Tibial nerve (tissue), 4 donors: Measurements from ENCODE around the gene SMYD3. TPM values are rescaled to one million over a fixed set of nuclear protein-coding genes. Genes with fewer than 3 reads are reported as not detected.
"Not testable (repeated sequence)": the region's sequence is repeated elsewhere in the genome, so short reads cannot be mapped to it uniquely, and the experiment has no call there.

Experiments
- DNase-seq, 2 donors: peaks; one replicate each; pipeline ENCODE4 v3.0.0-alpha.2; 2019; ENCODE audit warnings: low spot score in 2 of 2
- H3K27ac ChIP-seq, 4 donors: fragments of 200-600 bp; sonication (generic) in 3 of 4; one replicate each; pipeline ENCODE4 v1.5.1; 2017 to 2019; ENCODE audit warnings: mild to moderate bottlenecking in 1 of 4
- H3K27me3 ChIP-seq, 2 donors: fragments of 200-600 bp; sonication (generic) in 1 of 2; one replicate each; pipeline versions ENCODE4 v1.5.1 to v1.6.0; 2017 to 2019
- H3K36me3 ChIP-seq, 3 donors: fragments of 200-600 bp; sonication (generic); one replicate each; pipeline ENCODE4 v1.5.1; 2018 to 2019
- H3K4me1 ChIP-seq, 4 donors: fragments of 200-600 bp; sonication (generic) in 3 of 4; one replicate each; pipeline ENCODE4 v1.5.1; 2017 to 2019
- H3K4me3 ChIP-seq, 4 donors: fragments of 200-600 bp; sonication (generic) in 3 of 4; one replicate each; pipeline ENCODE4 v1.5.1; 2017 to 2019; ENCODE audit warnings: mild to moderate bottlenecking in 1 of 4, moderate library complexity in 1 of 4
- H3K9me3 ChIP-seq, 4 donors: fragments of 200-600 bp; sonication (generic) in 3 of 4; one replicate each; pipeline ENCODE4 v1.5.1; 2017 to 2019
- EP300 ChIP-seq, 2 donors: sonication (generic); formaldehyde crosslinking; IDR thresholded peaks; one replicate each; pipeline ENCODE4 v1.6.1; 2017; ENCODE audit warnings: antibody characterized with exemption in 2 of 2, mild to moderate bottlenecking in 1 of 2
- POLR2A ChIP-seq, 2 donors: fragments of 450-650 bp; IDR thresholded peaks; one replicate each; pipeline ENCODE4 v1.6.1; 2017; ENCODE audit warnings: antibody characterized with exemption in 2 of 2, mild to moderate bottlenecking in 2 of 2, moderate library complexity in 2 of 2
- WGBS, 2 donors: methylation state at CpG; one replicate each; pipeline ENCODE4 v1.1.5; 2018; 5-methylcytosine and 5-hydroxymethylcytosine counted together
- total RNA-seq, 4 donors: library from RNA; depleted of rRNA; stranded (reverse); fragments of >200 nt; gene quantifications; one replicate each; pipeline ENCODE4 v1.1.0, GENCODE V29; 2016
- TF ChIP-seq, protein P1 (sequence below), 5 experiments: fragments of 200-600 bp in 3 of 5; fragments of 450-650 bp in 2 of 5; sonication (generic) in 3 of 5; IDR thresholded peaks; one replicate each; pipeline ENCODE4 v1.5.1; 2016 to 2019; ENCODE audit warnings: antibody characterized with exemption in 5 of 5, mild to moderate bottlenecking in 3 of 5, moderate library complexity in 2 of 5

Gene SMYD3
- total RNA-seq, 4 donors from 2014 or later = 22.2 to 30.3 (median 27.0) TPM

DNA sequence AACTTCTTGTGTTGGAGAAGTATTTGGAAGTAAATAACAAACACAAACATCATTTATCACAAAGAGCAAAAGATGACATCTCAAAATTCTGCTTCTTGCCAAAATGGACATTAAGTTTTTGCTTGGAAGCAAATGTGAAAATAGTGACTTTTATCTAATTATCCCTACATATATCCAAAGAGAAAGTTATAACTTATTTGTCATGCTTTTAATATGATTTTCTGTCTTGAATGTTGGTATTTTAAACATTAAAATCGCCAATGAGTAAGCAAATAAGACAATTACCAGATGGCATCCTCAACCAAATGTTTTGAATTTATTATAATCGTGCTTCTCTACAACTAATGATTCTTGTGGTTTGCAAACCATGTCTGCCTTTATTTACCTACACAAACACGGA lies 758.0 kb downstream of the SMYD3 start:
- no peaks in the 10 kb centered on the region for H3K27me3 ChIP-seq
- H3K9me3 ChIP-seq = peaks cover 0 to 69% (median 5%) of the 10 kb centered on the region in 4 donors
- 85 to 90% methylated on average over 3 of the region's 3 CpGs for WGBS, 2 donors
- H3K36me3 ChIP-seq = peaks cover 0 to 40% (median 0%) of the 10 kb centered on the region in 3 donors
- no peak overlapping the region for H3K4me3 ChIP-seq
- no peak for DNase-seq
- TF ChIP-seq, protein P1, sequence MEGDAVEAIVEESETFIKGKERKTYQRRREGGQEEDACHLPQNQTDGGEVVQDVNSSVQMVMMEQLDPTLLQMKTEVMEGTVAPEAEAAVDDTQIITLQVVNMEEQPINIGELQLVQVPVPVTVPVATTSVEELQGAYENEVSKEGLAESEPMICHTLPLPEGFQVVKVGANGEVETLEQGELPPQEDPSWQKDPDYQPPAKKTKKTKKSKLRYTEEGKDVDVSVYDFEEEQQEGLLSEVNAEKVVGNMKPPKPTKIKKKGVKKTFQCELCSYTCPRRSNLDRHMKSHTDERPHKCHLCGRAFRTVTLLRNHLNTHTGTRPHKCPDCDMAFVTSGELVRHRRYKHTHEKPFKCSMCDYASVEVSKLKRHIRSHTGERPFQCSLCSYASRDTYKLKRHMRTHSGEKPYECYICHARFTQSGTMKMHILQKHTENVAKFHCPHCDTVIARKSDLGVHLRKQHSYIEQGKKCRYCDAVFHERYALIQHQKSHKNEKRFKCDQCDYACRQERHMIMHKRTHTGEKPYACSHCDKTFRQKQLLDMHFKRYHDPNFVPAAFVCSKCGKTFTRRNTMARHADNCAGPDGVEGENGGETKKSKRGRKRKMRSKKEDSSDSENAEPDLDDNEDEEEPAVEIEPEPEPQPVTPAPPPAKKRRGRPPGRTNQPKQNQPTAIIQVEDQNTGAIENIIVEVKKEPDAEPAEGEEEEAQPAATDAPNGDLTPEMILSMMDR (IDR thresholded peaks at IDR 0.05) = no peak
- TF ChIP-seq EP300 (IDR thresholded peaks at IDR 0.05) (no peak), POLR2A (IDR thresholded peaks at IDR 0.05) (no peak)
- no peak overlapping the region for H3K27ac ChIP-seq
- H3K4me1 ChIP-seq = no peaks in the 10 kb centered on the region

DNA sequence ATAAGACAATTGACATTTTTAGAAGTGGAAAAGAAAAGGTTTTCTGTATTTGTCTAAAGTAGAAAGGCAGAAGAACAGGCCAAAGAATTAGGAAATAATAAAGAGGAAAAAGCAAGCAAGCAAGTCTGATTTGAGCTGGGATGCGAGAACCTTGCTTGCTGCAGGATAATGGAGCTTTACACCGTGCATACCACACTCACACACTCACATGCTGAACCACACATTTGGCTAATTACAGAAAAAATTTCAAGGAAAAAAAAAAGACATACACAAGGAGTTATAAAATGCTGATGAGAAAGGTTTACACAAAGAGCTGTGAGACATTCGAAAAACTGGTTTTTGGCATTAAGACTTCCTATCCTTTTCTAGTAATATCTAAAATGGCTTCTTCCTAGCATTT lies 758.4 kb downstream of the SMYD3 start:
- H3K36me3 ChIP-seq = peaks cover 0 to 40% (median 0%) of the 10 kb centered on the region in 3 donors
- H3K4me1 ChIP-seq = no peaks in the 10 kb centered on the region
- H3K27me3 ChIP-seq = no peaks in the 10 kb centered on the region
- peaks cover 0 to 69% (median 5%) of the 10 kb centered on the region in 4 donors for H3K9me3 ChIP-seq
- 85 to 90% methylated on average over 3 of the region's 3 CpGs for WGBS, 2 donors
- H3K27ac ChIP-seq = no peak overlapping the region
- DNase-seq = no peak
- TF ChIP-seq POLR2A (IDR thresholded peaks at IDR 0.05) (no peak), EP300 (IDR thresholded peaks at IDR 0.05) (no peak)
- TF ChIP-seq, protein P1 (IDR thresholded peaks at IDR 0.05) = no peak
- H3K4me3 ChIP-seq = no peak overlapping the region

DNA sequence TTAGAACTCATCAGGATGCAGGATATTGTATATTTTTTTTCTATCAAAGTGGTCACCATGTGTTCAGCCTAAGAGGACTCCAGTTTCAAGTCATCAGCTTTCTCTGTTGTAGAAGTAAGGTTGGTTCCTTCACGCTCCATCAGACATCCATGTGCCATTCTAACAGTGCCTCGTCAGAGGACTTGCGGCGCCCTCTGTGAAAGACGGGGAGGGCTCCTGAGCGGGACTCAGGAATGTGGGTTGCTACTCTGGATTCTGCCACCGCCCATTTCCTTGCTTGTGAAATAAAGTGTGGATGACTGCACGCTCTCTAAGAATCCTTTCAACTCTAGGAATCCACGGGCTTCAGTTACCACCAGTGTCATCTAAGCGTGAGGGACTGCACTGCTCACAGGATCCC lies 758.8 kb downstream of the SMYD3 start:
- H3K4me1 ChIP-seq = no peaks in the 10 kb centered on the region
- TF ChIP-seq, protein P1 (IDR thresholded peaks at IDR 0.05) = no peak
- TF ChIP-seq EP300 (IDR thresholded peaks at IDR 0.05) = no peak
- TF ChIP-seq POLR2A (IDR thresholded peaks at IDR 0.05) = no peak

DNA sequence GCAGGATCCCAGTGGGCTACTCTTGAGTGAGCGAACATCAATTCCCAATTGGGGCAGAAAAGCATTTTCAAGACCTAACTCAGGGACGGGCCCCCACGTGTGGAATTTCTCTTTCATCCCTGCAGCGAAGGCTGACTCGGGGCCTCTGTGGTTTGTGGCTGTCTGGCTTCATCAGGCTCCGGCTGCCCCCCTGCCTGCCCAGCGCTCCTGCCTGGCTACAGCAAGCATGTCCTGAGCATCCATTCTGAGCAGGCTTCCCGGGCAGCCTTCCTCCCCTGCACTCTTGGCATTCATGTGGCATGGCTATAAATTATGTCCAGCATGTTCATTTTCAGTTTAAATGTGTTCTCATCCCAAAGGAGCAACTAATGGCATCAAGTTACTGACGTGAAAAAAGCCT lies 764.2 kb downstream of the SMYD3 start:
- no peak for DNase-seq

More for the DNA sequence above, 758.8 kb downstream of the SMYD3 start:
- Histone ChIP-seq H3K9me3 (peaks cover 0 to 69% (median 5%) of the 10 kb centered on the region in 4 donors), H3K27ac (no peak overlapping the region), H3K4me3 (no peak overlapping the region), H3K36me3 (peaks cover 0 to 40% (median 0%) of the 10 kb centered on the region in 3 donors), H3K27me3 (no peaks in the 10 kb centered on the region)
- 76 to 81% methylated on average over 10 of the region's 10 CpGs for WGBS, 2 donors
- DNase-seq = no peak

DNA sequence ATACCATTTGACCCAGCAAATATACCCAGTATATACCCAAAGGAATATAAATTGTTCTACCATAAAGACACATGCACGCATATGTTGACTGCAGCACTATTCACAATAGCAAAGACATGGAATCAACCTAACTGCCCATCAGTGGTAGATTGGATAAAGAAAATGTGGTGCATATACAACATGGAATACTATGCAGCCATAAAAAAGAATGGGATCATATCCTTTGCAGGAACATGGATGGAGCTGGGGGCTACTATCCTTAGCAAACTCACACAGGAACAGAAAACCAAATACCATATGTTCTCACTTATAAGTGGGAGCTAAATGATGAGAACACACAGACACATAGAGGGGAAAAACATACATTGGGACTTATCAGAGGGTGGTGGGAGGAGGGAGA lies 766.7 kb downstream of the SMYD3 start:
- not testable (repeated sequence) for H3K27ac ChIP-seq

More for the DNA sequence above, 764.2 kb downstream of the SMYD3 start:
- no peaks in the 10 kb centered on the region for H3K27me3 ChIP-seq
- H3K4me3 ChIP-seq = no peak overlapping the region
- H3K9me3 ChIP-seq = peaks cover 0 to 52% (median 0%) of the 10 kb centered on the region in 4 donors
- no peak overlapping the region for H3K27ac ChIP-seq
- whole genome bisulfite sequencing, 2 donors = 49% methylated on average over 9 of the region's 9 CpGs
- TF ChIP-seq, protein P1 (IDR thresholded peaks at IDR 0.05) = no peak
- no peak for TF ChIP-seq POLR2A (IDR thresholded peaks at IDR 0.05)
- TF ChIP-seq EP300 (IDR thresholded peaks at IDR 0.05) = no peak
- peaks cover 0 to 8% (median 0%) of the 10 kb centered on the region in 3 donors for H3K36me3 ChIP-seq
- no peaks in the 10 kb centered on the region for H3K4me1 ChIP-seq

DNA sequence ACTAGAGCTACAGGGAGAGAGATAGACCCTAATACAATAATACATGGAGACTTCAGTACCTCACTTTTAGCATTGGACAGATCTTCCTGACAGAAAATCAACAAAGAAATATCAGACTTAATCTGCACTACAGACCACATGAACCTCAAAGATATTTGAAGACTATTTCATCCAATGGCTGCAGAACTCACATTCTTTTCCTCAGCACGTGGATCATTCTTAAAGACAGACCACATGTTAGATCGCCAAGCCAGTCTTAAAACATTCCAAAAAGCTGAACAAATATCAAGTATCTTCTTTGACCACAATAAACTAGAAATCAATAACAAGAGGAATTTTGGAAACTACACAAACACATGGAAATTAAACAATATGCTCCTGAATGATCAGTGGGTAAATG lies 776.3 kb downstream of the SMYD3 start:
- Histone ChIP-seq H3K27me3 (no peaks in the 10 kb centered on the region), H3K27ac (no peak overlapping the region), H3K4me1 (no peaks in the 10 kb centered on the region), H3K9me3 (peaks cover 0 to 62% (median 4%) of the 10 kb centered on the region in 4 donors), H3K36me3 (no peaks in the 10 kb centered on the region), H3K4me3 (no peak overlapping the region)
- TF ChIP-seq POLR2A (IDR thresholded peaks at IDR 0.05) (no peak), EP300 (IDR thresholded peaks at IDR 0.05) (no peak)
- WGBS, 2 donors = 89 to 90% methylated on average over 2 of the region's 2 CpGs
- DNase-seq = no peak

More for the DNA sequence above, 766.7 kb downstream of the SMYD3 start:
- not testable (repeated sequence) for H3K27me3 ChIP-seq, H3K4me1 ChIP-seq, H3K36me3 ChIP-seq, DNase-seq, H3K4me3 ChIP-seq
- 93 to 94% methylated on average over 1 of the region's 1 CpG for WGBS, 2 donors
- peaks cover 0 to 29% (median 0%) of the 10 kb centered on the region in 4 donors for H3K9me3 ChIP-seq

DNA sequence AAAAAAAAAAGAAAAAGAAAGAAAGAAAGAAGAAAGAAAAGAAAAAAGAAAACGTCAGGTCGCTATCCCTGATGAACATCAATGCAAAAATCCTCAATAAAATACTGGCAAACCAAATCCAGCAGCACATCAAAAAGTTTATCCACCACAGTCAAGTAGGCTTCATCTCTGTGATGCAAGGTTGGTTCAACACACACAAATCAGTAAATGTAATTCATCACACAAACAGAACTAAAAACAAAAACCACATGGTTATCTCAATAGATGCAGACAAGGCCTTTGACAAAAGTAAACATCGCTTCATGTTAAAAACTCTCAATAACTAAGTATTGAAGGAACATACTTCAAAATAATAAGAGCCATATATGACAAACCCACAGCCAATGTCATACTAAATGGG lies 779.0 kb downstream of the SMYD3 start:
- not testable (repeated sequence) for H3K36me3 ChIP-seq, DNase-seq, H3K4me3 ChIP-seq, H3K27ac ChIP-seq, H3K27me3 ChIP-seq, H3K4me1 ChIP-seq
- H3K9me3 ChIP-seq = peaks cover 0 to 77% (median 2%) of the 10 kb centered on the region in 4 donors
- WGBS, 2 donors = 96 to 98% methylated on average over 3 of the region's 3 CpGs
